ENCODE results near the gene OR6V1. TPM values are rescaled to one million over a fixed set of nuclear protein-coding genes. Genes with fewer than 3 reads are reported as not detected.

The OR6V1 gene, protein sequence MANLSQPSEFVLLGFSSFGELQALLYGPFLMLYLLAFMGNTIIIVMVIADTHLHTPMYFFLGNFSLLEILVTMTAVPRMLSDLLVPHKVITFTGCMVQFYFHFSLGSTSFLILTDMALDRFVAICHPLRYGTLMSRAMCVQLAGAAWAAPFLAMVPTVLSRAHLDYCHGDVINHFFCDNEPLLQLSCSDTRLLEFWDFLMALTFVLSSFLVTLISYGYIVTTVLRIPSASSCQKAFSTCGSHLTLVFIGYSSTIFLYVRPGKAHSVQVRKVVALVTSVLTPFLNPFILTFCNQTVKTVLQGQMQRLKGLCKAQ
- total RNA-seq, result not detected

- Mint-ChIP-seq H3K36me3 (no peaks in the 10 kb centered on the region), H3K27ac (no peak within 1 kb of the TSS), H3K4me1 (peaks cover 2% of the 10 kb centered on the region), H3K27me3 (no peaks in the 10 kb centered on the region), H3K9me3 (no peaks in the 10 kb centered on the region), H3K4me3 (no peak within 1 kb of the TSS)
- DNase-seq, result no peak
These were observed at the start of gene OR6V1 for GRCh38 chr7:143052041-143052440. Gene OR6V1, plus strand, starts transcription at chr7:143052341. Its CDS starts 0 bp downstream, at chr7:143052341.

DNA sequence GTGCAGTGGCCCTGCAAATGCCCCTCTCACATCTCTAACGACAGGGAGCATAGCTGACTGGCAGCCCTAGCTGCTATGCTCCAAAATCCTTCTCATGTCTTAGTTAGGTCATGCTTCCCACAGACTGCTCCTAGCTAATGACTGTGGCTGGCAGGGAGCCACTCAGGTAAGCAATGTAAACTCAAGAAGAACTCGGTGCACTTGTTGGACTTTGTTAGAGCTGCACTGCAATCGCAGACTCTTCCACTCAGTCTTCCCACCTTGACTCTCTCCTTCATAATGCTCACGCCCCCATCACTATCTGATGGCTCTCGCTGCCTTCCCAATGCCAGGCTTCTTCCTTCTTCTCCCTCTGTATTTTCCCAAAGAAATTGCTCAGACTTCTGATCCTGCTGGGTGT, 49.2 kb upstream of the OR6V1 start:
- H3K4me1 Mint-ChIP-seq, result peaks cover 7% of the 10 kb centered on the region
- H3K36me3 Mint-ChIP-seq, result no peaks in the 10 kb centered on the region
- H3K4me3 Mint-ChIP-seq, result peak overlapping the region; percentile 73
- DNase-seq, result no peak
- no peak overlapping the region for H3K27ac Mint-ChIP-seq
- peaks cover 3% of the 10 kb centered on the region for H3K27me3 Mint-ChIP-seq
- no peaks in the 10 kb centered on the region for H3K9me3 Mint-ChIP-seq

DNA sequence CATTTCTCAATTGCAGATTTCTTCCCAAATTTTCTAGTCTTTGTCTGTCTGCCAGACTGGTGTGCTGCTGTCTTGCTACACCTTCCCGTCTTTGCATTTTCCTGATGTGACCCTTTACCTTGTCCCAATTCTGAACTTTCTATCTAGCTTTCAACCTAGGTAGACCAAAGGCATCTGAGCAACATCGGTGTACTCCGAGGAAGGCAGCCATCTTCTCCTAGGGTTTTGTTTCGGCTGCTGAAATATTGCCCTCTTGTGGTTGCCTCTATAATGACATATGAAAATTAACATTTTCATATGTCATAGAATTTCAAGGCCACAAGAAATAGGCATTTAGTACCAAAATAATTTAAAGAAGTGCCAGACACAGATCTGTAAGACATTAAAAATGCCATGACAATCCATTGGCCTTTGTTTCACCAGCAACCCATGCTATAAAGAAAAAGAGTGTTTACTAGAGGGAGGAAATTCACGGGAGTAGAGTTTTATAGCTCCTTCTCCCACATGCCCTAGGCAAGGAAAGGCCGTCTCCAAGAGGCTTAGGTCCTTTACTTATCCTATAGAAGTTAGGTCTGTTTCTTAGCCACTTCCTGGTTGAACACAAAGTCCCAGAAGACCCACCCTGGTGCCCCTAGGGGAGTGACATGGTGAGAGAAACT, 48.6 kb upstream of the OR6V1 start:
- H3K4me1 Mint-ChIP-seq, result peaks cover 9% of the 10 kb centered on the region
- peaks cover 5% of the 10 kb centered on the region for H3K27me3 Mint-ChIP-seq
- H3K4me3 Mint-ChIP-seq, result peak overlapping the region; percentile 73
- H3K9me3 Mint-ChIP-seq, result no peaks in the 10 kb centered on the region
- H3K27ac Mint-ChIP-seq, result no peak overlapping the region
- H3K36me3 Mint-ChIP-seq, result no peaks in the 10 kb centered on the region
- DNase-seq, result peak; percentile 15

DNA sequence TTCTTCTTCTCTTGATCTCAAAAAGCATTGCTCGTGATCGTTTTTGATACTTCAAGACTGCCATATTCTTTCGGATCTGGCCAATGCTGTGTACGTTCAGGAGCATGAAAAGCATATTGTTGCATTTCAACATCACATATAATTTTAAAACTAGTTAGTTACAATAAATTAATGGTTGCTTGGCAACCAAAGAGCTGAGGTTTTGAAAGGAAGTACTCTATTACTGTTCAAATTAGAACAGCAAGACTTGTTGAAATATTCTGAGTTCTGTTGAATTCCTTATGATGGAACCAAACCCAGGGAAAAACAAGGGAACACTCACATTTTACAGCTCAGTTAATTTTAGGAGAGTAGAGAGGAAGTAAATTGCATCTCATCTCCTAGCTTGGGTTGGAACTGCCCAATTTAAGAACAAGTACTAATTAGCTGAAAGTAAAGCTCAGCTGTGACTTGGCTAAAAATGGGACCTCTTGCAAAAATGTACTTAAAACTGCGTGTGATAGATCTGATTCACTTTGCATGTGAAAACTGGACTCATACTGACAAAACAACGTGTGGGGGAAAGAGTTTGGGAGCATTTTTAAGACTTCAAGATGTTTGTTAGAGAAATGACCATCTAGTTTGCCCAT, 46.4 kb upstream of the OR6V1 start:
- H3K4me3 Mint-ChIP-seq, result no peak overlapping the region
- no peak overlapping the region for H3K27ac Mint-ChIP-seq
- no peak for DNase-seq
- H3K27me3 Mint-ChIP-seq, result peaks cover 5% of the 10 kb centered on the region
- no peaks in the 10 kb centered on the region for H3K36me3 Mint-ChIP-seq
- H3K9me3 Mint-ChIP-seq, result no peaks in the 10 kb centered on the region
- H3K4me1 Mint-ChIP-seq, result peaks cover 9% of the 10 kb centered on the region

- DNase-seq, result peak; percentile 76
- Mint-ChIP-seq H3K9me3 (no peaks in the 10 kb centered on the region), H3K4me3 (no peak overlapping the region), H3K36me3 (no peaks in the 10 kb centered on the region), H3K27ac (no peak overlapping the region), H3K4me1 (peaks cover 5% of the 10 kb centered on the region), H3K27me3 (peaks cover 5% of the 10 kb centered on the region)
These were observed 43.9 kb upstream of the OR6V1 start for GRCh38 chr7:143008007-143008901.

DNA sequence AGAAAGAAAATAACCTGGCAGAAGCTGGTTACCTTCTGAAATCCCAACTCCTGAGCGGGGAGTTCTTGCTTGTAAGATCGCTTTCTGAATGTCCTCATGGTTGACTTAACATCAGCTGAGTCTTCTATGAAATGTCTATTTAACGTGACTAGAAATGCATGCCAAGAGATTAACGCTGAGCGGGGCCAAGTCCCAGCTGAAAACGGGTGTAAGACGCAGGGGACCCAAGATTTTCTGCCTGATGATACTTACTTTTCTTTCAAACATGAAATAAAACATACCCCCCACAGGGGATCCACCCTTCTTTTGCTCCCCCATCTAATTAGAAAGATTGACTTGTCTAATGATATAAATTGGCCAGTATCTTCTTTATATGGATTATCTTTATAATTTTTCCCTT, 40.1 kb upstream of the OR6V1 start:
- no peak overlapping the region for H3K4me3 Mint-ChIP-seq
- H3K36me3 Mint-ChIP-seq, result no peaks in the 10 kb centered on the region

GRCh38 chr7:143012409-143012808, 39.7 kb upstream of the OR6V1 start:
- no peak overlapping the region for H3K27ac Mint-ChIP-seq

More for the DNA sequence above, 40.1 kb upstream of the OR6V1 start:
- DNase-seq, result no peak
- peaks cover 12% of the 10 kb centered on the region for H3K27me3 Mint-ChIP-seq
- H3K27ac Mint-ChIP-seq, result no peak overlapping the region
- peaks cover 3% of the 10 kb centered on the region for H3K4me1 Mint-ChIP-seq
- H3K9me3 Mint-ChIP-seq, result no peaks in the 10 kb centered on the region

GRCh38 chr7:143013473-143013872, 38.7 kb upstream of the OR6V1 start:
- no peaks in the 10 kb centered on the region for H3K4me1 Mint-ChIP-seq

More at GRCh38 chr7:143012409-143012808, 39.7 kb upstream of the OR6V1 start:
- Mint-ChIP-seq H3K36me3 (no peaks in the 10 kb centered on the region), H3K9me3 (no peaks in the 10 kb centered on the region), H3K4me1 (peaks cover 3% of the 10 kb centered on the region), H3K27me3 (peaks cover 12% of the 10 kb centered on the region), H3K4me3 (no peak overlapping the region)
- DNase-seq, result no peak

DNA sequence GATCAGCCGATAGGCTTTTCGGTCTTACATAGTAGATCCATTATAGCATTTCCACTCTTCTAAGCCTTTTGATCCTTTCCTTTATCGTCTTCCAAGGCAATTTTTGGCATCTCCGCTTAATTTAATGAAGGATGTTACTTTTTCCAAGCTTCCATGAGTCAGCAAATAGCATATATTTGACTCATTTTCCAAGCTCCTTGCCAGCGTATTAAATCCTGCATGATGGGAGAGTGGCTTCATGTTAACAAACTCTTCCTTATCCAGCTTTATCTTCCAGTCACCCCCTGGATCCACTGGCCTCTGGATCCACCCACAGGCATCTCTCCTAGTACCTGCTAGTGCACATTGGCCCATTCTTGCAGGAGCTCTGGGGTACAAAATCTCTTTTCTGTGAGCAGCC, 38.2 kb upstream of the OR6V1 start:
- no peak overlapping the region for H3K27ac Mint-ChIP-seq
- no peak overlapping the region for H3K4me3 Mint-ChIP-seq
- H3K4me1 Mint-ChIP-seq, result no peaks in the 10 kb centered on the region
- no peaks in the 10 kb centered on the region for H3K36me3 Mint-ChIP-seq
- no peaks in the 10 kb centered on the region for H3K9me3 Mint-ChIP-seq
- H3K27me3 Mint-ChIP-seq, result peaks cover 7% of the 10 kb centered on the region
- no peak for DNase-seq

More at GRCh38 chr7:143013473-143013872, 38.7 kb upstream of the OR6V1 start:
- Mint-ChIP-seq H3K27me3 (peaks cover 7% of the 10 kb centered on the region), H3K9me3 (no peaks in the 10 kb centered on the region), H3K36me3 (no peaks in the 10 kb centered on the region), H3K27ac (no peak overlapping the region), H3K4me3 (no peak overlapping the region)
- DNase-seq, result no peak

DNA sequence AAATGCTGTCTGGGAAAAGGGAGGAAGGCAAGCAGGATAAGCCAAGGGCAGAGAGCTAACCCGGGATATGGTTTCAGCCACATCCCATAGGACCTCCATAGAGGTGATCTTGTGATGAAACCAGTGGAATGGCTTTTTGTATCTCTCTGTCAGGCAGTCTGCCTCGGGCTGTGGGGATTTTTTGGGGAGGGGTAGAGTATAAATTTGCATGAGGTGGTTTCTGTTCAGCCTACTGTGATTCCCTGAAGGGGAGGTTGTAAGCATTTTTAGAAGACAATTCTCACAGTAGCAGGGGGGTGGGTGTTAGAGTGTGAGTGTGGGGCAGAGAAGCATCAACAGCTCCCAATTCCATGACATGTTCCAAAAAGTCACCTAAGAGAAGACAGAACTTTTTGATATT, 37.1 kb upstream of the OR6V1 start:
- Mint-ChIP-seq H3K27me3 (peaks cover 7% of the 10 kb centered on the region), H3K4me3 (no peak overlapping the region), H3K9me3 (no peaks in the 10 kb centered on the region), H3K27ac (no peak overlapping the region), H3K36me3 (no peaks in the 10 kb centered on the region), H3K4me1 (no peaks in the 10 kb centered on the region)
- DNase-seq, result no peak

DNA sequence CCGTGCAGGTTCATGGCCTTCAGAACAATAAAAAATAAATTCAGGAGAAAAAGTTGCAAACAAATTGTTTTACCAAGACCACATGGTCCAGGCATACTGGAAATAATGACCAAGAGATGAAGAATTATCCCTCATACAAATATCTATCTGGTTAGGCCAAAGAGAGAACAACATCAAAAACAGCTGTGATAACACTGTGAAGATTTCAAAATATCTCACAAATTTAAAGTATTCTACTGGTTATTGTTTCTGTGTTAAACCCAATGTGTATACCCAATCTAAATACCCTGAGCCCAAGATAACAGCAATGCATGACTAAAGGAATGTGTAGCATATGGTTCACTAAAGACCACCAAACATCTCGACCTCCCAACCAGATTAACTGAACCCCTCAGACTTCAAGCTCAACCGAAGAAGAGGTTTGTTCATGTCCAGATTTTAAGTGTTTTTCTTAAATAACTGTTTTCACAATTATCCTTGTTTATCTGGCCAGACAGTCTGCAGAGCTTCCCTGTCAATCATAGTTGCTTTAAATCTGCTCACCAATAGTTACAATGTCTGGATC, 36.1 kb upstream of the OR6V1 start:
- DNase-seq, result no peak
- H3K9me3 Mint-ChIP-seq, result no peaks in the 10 kb centered on the region
- H3K4me1 Mint-ChIP-seq, result no peaks in the 10 kb centered on the region
- no peaks in the 10 kb centered on the region for H3K36me3 Mint-ChIP-seq
- peaks cover 7% of the 10 kb centered on the region for H3K27me3 Mint-ChIP-seq
- H3K27ac Mint-ChIP-seq, result no peak overlapping the region
- H3K4me3 Mint-ChIP-seq, result no peak overlapping the region

DNA sequence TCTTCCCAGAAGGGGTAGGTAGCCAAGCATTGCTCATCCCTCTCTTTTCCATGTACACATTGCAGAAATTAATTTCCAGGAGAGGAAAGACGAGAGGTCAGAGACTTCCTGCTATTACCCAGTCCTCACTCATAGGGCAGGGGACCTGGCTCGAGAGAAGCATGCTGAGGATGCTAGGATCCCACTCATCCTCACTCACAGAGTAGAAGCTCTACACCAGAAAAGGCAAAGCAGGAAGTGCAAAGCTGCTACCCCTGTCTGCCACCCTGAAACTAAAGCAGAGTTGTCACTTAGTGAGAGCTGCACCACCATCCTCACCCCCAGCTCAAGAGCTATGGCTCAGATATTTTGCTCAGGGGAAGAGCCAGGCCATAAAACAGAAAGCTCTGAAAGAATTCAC, 35.1 kb upstream of the OR6V1 start:
- peaks cover 7% of the 10 kb centered on the region for H3K27me3 Mint-ChIP-seq
- DNase-seq, result no peak
- H3K9me3 Mint-ChIP-seq, result no peaks in the 10 kb centered on the region
- no peak overlapping the region for H3K27ac Mint-ChIP-seq
- H3K4me1 Mint-ChIP-seq, result no peaks in the 10 kb centered on the region
- no peak overlapping the region for H3K4me3 Mint-ChIP-seq
- no peaks in the 10 kb centered on the region for H3K36me3 Mint-ChIP-seq

GRCh38 chr7:143018931-143019330, 33.2 kb upstream of the OR6V1 start:
- H3K36me3 Mint-ChIP-seq, result no peaks in the 10 kb centered on the region
- DNase-seq, result no peak
- no peaks in the 10 kb centered on the region for H3K9me3 Mint-ChIP-seq
- H3K27ac Mint-ChIP-seq, result no peak overlapping the region
- H3K27me3 Mint-ChIP-seq, result peaks cover 7% of the 10 kb centered on the region
- H3K4me1 Mint-ChIP-seq, result no peaks in the 10 kb centered on the region
- no peak overlapping the region for H3K4me3 Mint-ChIP-seq

GRCh38 chr7:143023047-143023446, 29.1 kb upstream of the OR6V1 start:
- H3K36me3 Mint-ChIP-seq, result no peaks in the 10 kb centered on the region
- H3K4me1 Mint-ChIP-seq, result no peaks in the 10 kb centered on the region
- DNase-seq, result no peak
- H3K27me3 Mint-ChIP-seq, result peaks cover 3% of the 10 kb centered on the region
- H3K4me3 Mint-ChIP-seq, result no peak overlapping the region
- H3K27ac Mint-ChIP-seq, result no peak overlapping the region
- no peaks in the 10 kb centered on the region for H3K9me3 Mint-ChIP-seq
